Testis (tissue), 3 donors: ENCODE data around the gene RNF121. TPM values are rescaled to one million over a fixed set of nuclear protein-coding genes. Genes with fewer than 3 reads are reported as not detected.
A peak's percentile ranks its signal among the peaks of the same experiment; 100 is the strongest.

Experiments used
- DNase-seq: peaks from one replicate; pipeline ENCODE4 v3.0.0-alpha.2; 2019
- H3K27ac ChIP-seq, 2 donors: fragments of 200-600 bp; sonication (generic); one replicate each; pipeline ENCODE4 v1.5.1; 2019
- H3K27me3 ChIP-seq: fragments of 200-600 bp; sonication (generic); one replicate; pipeline ENCODE4 v1.5.1; 2019
- H3K36me3 ChIP-seq: fragments of 200-600 bp; sonication (generic); one replicate; pipeline ENCODE4 v1.5.1; 2017; ENCODE audit warnings: low read depth; ENCODE audit errors: missing control alignments
- H3K4me1 ChIP-seq: fragments of 200-600 bp; sonication (generic); one replicate; pipeline ENCODE4 v1.5.1; 2019
- H3K4me3 ChIP-seq, 2 donors: fragments of 200-600 bp; sonication (generic); one replicate each; pipeline ENCODE4 v1.5.1; 2017 to 2019
- H3K9me3 ChIP-seq: fragments of 200-600 bp; sonication (generic); one replicate; pipeline ENCODE4 v1.5.1; 2017
- CTCF ChIP-seq, 3 experiments: fragments of 450-650 bp in 2 of 3; fragments of 200-600 bp in 1 of 3; sonication (generic) in 1 of 3; IDR thresholded peaks; one replicate each; pipeline ENCODE4 v1.5.1; 2016 to 2019; ENCODE audit warnings: antibody characterized with exemption in 3 of 3, mild to moderate bottlenecking in 2 of 3, moderate library complexity in 1 of 3
- POLR2A ChIP-seq: fragments of 450-650 bp; IDR thresholded peaks from one replicate; pipeline ENCODE4 v1.6.1; 2017; ENCODE audit warnings: antibody characterized with exemption, mild to moderate bottlenecking, moderate library complexity
- WGBS, 2 donors: methylation state at CpG; one replicate each; pipeline ENCODE4 v1.1.5; 2018; 5-methylcytosine and 5-hydroxymethylcytosine counted together
- intact Hi-C: fragments of 100-400 bp; cut with DNase I; formaldehyde crosslinking; loops from one replicate; pipeline ENCODE4 v1.15.1; 2023; ENCODE audit warnings: low total_unique reads
- polyA plus RNA-seq: library from polyadenylated mRNA; stranded (reverse); fragments of 350-450 nt; fragmentation: Illumina TruSeq; extraction: RNeasy Lipid Tissue Mini Kit (QIAGEN cat#74804); gene quantifications from one replicate; pipeline ENCODE4 v1.2.3, GENCODE V29; 2014; ENCODE audit warnings: low read depth, low replicate concordance; ENCODE audit not compliant: insufficient read depth
- total RNA-seq, 2 donors: library from RNA; depleted of rRNA; stranded (reverse); fragments of >200 nt; gene quantifications; one replicate each; pipeline ENCODE4 v1.2.3, GENCODE V29; 2016

The RNF121 gene
- total and polyA plus RNA-seq, 3 donors from 2014 or later: 51.7 to 72.5 (median 54.4) TPM

GRCh38 chr11:72015511-72016061 is 86.7 kb downstream of the RNF121 start:
- H3K4me3 ChIP-seq: no peak overlapping the region
- no peaks in the 10 kb centered on the region for H3K27me3 ChIP-seq
- DNase-seq: peak; percentile 63
- no peak overlapping the region for H3K27ac ChIP-seq
- H3K36me3 ChIP-seq: no peaks in the 10 kb centered on the region
- no peaks in the 10 kb centered on the region for H3K9me3 ChIP-seq
- WGBS, 2 donors: 75 to 84% methylated on average over 9 to 10 of the region's 10 CpGs
- TF ChIP-seq CTCF (IDR thresholded peaks at IDR 0.05): peak; percentile 14 to 26 (median 24)
- no peak for TF ChIP-seq POLR2A
- H3K4me1 ChIP-seq: peaks cover 32% of the 10 kb centered on the region
- intact Hi-C loops: no loop called here

GRCh38 chr11:72018171-72018570 is 89.3 kb downstream of the RNF121 start:
- Histone ChIP-seq H3K4me1 (peaks cover 24% of the 10 kb centered on the region), H3K27ac (no peak overlapping the region), H3K9me3 (no peaks in the 10 kb centered on the region), H3K36me3 (no peaks in the 10 kb centered on the region), H3K27me3 (no peaks in the 10 kb centered on the region), H3K4me3 (no peak overlapping the region)
- 80 to 85% methylated on average over 6 to 9 of the region's 9 CpGs for WGBS, 2 donors
- intact Hi-C loops: no loop called here
- no peak for TF ChIP-seq POLR2A
- TF ChIP-seq CTCF (IDR thresholded peaks at IDR 0.05): no peak
- no peak for DNase-seq

GRCh38 chr11:72023335-72023734 is 94.5 kb downstream of the RNF121 start:
- Histone ChIP-seq H3K4me3 (no peak overlapping the region), H3K36me3 (no peaks in the 10 kb centered on the region), H3K4me1 (peaks cover 19% of the 10 kb centered on the region), H3K9me3 (no peaks in the 10 kb centered on the region), H3K27ac (no peak overlapping the region), H3K27me3 (no peaks in the 10 kb centered on the region)
- no peak for DNase-seq
- TF ChIP-seq CTCF (IDR thresholded peaks at IDR 0.05): no peak
- TF ChIP-seq POLR2A: no peak
- WGBS, 2 donors: 74 to 76% methylated on average over 4 of the region's 4 CpGs
- intact Hi-C loops: no loop called here

- no peaks in the 10 kb centered on the region for H3K9me3 ChIP-seq
- H3K36me3 ChIP-seq: no peaks in the 10 kb centered on the region
- H3K27ac ChIP-seq: peak overlapping the region in 1 of 2 donors; percentile 59
- WGBS, 2 donors: 28 to 36% methylated on average over 5 of the region's 5 CpGs
- H3K27me3 ChIP-seq: no peaks in the 10 kb centered on the region
- no peak for DNase-seq
- TF ChIP-seq CTCF (IDR thresholded peaks at IDR 0.05) (no peak), POLR2A (no peak)
- peaks cover 19% of the 10 kb centered on the region for H3K4me1 ChIP-seq
- H3K4me3 ChIP-seq: no peak overlapping the region
- intact Hi-C loops: no loop called here
Observed at GRCh38 chr11:72024069-72024754, 95.4 kb downstream of the RNF121 start.
